GM12873 (cell line): ENCODE measurements around the gene KRTAP10-8.

Experiments used
- CTCF ChIP-seq: IDR thresholded peaks from 2 replicates; pipeline ENCODE4 v1.5.1; 2012; ENCODE audit warnings: low read depth, mild to moderate bottlenecking, moderate library complexity, low read length, control low read depth; ENCODE audit not compliant: insufficient read depth; ENCODE audit errors: missing control alignments

KRTAP10-8 gene

DNA sequence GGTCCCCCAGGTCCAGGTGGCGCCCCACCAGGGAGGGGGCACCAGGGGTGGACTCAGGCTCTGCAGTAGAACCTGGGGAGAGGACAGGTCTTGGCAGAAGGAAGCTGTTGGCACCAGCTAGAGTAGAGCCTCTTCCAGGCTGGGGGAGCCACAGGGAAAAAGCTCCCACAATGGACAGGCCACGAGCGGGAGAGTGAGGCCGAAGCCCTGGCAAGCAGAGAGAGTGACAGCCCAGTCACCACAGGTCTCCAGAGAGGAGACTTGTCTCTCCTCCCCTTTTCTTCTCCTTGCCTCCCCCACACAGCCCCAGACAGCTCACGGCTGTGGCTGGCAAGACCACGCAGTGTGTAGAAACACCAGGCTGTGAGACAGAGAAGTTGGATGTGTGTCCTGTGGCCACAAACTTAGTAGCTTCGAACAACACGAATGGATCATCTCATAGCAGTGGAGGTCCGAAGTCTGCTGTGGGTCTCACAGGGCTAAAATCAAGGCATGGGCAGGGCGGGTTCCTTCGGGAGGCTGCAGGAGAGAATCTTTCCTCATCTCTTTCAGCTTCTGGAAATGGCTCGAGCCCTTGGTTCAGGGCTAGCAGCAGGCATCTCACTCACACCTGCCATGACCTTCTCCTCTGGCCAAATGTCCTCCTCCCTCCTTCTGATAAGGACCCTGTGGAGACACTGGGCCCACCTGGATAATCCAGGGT is 39.2 kb downstream of the KRTAP10-8 start:
- no peak for TF ChIP-seq CTCF

DNA sequence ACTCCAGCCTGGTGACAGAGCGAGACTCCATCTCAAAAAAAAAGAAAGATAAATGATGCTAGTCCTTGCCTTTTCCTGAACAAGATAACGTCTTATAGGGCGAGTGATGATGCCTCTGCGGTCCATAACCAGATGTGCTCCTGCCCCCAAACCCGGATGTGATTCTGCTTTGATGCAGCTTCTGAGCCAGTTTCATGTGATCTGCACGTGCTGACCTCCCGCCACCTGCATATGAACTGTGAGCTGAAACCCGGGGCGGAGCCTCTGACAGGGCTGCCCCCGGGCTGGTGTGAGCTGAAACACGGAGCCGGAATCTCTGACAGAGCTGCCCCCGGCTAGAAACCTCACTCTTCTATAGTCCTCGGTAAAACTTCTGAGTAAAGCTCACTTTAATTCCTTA is 41.2 kb downstream of the KRTAP10-8 start:
- TF ChIP-seq CTCF: no peak

GRCh38 chr21:44653656-44654575 is 42.0 kb downstream of the KRTAP10-8 start:
- TF ChIP-seq CTCF: no peak

GRCh38 chr21:44654576-44655175 is 42.8 kb downstream of the KRTAP10-8 start, which contains the start of gene KRTAP12-4:
Gene KRTAP12-4, minus strand, starts transcription at chr21:44654659. Its CDS starts 45 bp downstream, at chr21:44654614.
- TF ChIP-seq CTCF: no peak

- TF ChIP-seq CTCF: no peak
These were observed 45.0 kb downstream of the KRTAP10-8 start for GRCh38 chr21:44656868-44657267.

- no peak for TF ChIP-seq CTCF
These were observed 46.0 kb downstream of the KRTAP10-8 start, which contains the start of gene KRTAP12-3 for GRCh38 chr21:44657635-44658540. Gene KRTAP12-3, plus strand, starts transcription at chr21:44657932. Its CDS starts 48 bp downstream, at chr21:44657980.
